RPMI7951 (cell line): Measurements from ENCODE around the gene IL19. TPM values are rescaled to one million over a fixed set of nuclear protein-coding genes. Genes with fewer than 3 reads are reported as not detected.

Experiments
- DNase-seq: peaks from one replicate; pipeline ENCODE4 v3.0.0-alpha.2; 2012; ENCODE audit warnings: low read depth
- total RNA-seq: library from RNA; depleted of rRNA; stranded (reverse); fragments of >200 nt; shearing (Covaris generic); gene quantifications from 2 replicates; pipeline ENCODE4 v1.2.3, GENCODE V29; 2014

The IL19 gene
- total RNA-seq, 1 experiment from 2014 or later = 0.24 TPM

- DNase-seq = no peak
Observed at GRCh38 chr1:206798384-206798996, 27.9 kb downstream of the IL19 start.

DNA sequence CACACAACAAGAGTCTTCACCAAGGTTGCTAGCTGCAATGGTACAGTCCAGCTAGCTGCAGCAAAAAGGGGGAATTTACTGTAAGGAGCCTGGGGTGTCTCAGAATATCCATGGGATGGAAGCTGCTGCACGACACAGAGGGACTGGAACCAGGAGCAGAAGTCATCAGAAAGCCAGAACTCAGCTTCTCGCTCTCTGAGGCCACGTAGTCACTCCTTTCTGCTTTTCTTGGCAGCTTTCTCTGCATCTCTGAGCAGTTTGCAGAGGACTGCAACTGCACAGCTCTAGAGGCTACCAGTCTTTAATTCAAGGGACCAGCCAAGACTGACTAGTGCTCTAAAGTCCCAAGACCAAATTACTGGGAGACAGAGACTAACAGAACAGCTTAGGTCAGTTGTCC, 28.7 kb downstream of the IL19 start:
- DNase-seq = no peak

DNA sequence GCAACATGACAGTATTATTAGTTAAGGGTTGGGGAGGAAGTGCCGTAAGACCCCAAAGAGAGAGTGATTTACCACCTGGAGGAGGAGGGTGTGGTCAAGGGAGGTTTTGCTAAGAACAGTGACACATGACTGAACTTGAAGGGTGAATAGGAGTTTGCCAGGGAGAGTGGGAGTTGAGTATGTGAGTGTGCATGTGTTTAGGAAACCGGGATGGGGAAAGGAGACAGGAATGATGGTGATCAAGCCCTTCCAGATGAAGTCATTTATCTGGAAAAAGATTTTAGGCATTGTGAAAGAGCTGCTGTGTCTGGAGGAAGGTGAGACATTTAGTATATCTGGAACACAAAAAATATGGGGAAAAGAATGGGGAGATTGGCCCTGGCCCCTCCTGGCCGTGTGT, 29.8 kb downstream of the IL19 start:
- no peak for DNase-seq

DNA sequence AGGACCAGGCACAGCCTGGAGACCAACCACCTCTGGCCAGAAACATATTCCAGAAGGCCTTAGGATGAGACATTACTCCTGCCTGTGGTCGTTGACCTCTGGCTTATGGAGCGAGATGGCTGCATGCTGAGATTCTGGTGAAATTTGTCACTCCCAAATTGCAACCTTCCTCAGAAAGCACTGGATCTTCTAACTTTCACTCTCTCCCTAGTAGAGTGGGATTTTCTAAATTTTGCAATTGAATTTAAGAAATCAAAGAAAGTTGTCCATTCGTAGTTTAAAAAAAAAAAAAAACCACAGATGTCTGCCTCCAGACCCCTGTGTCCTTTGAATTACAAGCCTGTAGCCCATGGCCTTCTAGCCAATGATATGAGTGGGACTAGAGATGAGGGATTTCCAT, 30.3 kb downstream of the IL19 start:
- DNase-seq = no peak

DNA sequence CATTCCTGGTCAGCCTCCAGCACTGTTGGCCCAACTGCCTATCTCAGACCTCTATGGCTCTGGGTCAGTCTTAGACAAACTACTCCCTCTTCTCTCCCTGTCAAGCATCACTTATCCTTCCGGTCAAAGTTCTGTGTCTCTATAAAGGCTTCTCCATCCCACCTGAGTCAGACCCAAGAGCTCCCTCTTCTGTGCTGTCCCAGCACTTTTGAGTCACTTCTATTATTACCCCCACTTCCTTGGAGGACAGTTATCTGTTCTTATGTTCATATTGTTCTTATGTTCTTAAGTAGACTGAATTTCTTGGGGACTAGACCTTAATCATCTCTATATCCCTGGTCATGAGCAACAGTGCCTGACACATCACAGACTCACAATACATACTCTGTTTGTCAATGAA, 30.9 kb downstream of the IL19 start:
- no peak for DNase-seq

- peak; percentile 32 for DNase-seq
Observed at GRCh38 chr1:206802401-206802800, 31.8 kb downstream of the IL19 start.

DNA sequence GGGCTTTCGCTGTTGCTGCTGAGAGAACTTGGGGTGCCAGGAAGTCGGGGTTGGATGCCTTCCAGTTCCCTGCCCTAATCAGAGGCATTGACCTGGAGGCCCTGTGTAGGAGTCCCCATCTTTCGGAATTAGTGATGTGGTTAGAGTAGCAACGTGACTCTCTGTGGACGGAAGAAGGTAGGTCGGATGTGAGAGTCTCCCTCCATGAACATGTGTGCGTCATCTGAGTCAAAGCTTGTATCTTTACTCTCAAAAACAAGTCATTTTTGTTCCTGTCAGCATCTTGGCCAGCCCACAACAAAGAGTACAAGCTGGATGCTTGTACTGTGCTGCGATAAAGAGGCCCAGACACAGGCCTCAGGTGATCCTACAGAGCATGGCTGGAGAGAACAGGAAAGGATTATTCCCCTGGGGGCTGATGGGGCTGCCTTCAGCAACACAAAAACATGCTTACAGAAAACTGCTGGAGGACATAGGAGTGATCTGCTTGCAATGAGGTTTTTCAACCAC, 32.7 kb downstream of the IL19 start:
- DNase-seq = no peak

- DNase-seq = peak; percentile 29
Observed at GRCh38 chr1:206804156-206804737, 33.7 kb downstream of the IL19 start.

- DNase-seq = no peak
Observed at GRCh38 chr1:206805357-206805756, 34.8 kb downstream of the IL19 start.

- DNase-seq = peak; percentile 54
Observed at GRCh38 chr1:206808615-206809014, 38.0 kb downstream of the IL19 start.

- peak; percentile 40 for DNase-seq
Observed at GRCh38 chr1:206809504-206810084, 39.0 kb downstream of the IL19 start.

DNA sequence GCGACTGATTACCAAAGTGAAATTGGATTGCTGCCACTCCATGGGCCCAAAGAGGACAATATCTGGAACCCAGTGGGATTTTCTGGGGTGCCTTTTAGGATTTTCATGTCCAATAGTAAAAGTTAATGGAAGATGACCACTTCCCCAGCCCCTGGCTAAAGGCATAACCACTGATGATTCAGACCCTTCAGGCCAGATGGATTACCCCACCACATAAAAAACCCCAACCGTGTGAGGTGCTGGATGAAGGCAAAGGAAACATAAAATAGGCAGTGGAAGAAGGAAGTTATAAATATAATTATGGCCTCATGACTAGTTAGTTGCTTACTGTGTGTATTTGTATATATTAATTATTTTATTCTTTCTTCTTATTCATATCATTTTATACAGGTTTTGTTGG, 41.9 kb downstream of the IL19 start:
- DNase-seq = peak; percentile 73

DNA sequence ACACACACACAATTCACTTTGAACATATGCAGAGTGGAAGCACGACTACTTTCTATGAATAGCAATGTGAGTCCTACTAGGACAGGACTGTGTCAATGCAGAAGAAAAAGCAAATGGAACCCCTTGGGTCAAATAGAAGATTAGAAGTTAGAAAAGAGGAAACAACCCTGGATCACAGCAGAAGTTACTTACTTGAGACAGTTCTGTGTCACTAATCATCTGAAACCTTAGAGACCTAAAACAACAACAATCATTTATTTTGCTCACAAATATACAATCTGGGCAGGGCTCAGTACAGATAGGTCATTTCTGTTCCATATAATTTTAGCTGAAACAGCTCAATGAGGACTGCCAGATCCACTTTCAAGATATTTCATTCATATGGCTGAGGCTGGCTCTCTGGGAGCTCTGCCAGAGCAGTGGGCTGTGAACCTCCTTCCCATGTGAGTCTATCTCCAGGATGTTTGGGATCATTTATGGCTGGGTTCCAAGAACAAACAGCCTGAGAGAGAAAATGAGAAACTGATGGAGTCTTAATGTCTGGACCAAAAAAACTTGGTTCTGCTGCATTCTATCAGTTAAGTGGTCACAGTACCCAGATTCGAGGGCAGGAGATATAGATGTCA, 44.3 kb downstream of the IL19 start:
- peak; percentile 91 for DNase-seq

GRCh38 chr1:206816390-206817287, 46.1 kb downstream of the IL19 start:
- DNase-seq = peak; percentile 32

- DNase-seq = no peak
Observed at GRCh38 chr1:206821493-206821892, 50.9 kb downstream of the IL19 start.

- no peak for DNase-seq
Observed at GRCh38 chr1:206823727-206824126, 53.2 kb downstream of the IL19 start.

DNA sequence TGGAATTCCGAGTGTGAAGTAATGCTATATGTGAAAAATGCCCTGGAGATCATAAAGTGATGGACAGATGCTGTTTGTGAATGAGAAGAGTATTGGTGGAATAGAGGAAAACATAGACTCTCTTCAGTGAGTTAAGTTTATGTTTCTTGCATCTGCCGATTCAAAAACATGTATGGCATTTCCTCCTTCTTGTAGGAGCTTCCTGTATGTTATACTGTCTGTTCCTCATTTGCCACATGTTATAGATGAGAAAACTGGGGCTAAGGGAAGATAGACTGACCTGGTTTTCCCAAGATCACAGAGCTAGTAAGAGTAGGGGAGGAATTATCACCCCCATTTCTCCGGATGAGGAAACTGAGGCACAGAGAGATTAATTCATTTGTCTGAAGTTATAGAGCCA, 53.8 kb downstream of the IL19 start:
- DNase-seq = no peak

GRCh38 chr1:206826394-206826793, 55.8 kb downstream of the IL19 start:
- peak; percentile 42 for DNase-seq

DNA sequence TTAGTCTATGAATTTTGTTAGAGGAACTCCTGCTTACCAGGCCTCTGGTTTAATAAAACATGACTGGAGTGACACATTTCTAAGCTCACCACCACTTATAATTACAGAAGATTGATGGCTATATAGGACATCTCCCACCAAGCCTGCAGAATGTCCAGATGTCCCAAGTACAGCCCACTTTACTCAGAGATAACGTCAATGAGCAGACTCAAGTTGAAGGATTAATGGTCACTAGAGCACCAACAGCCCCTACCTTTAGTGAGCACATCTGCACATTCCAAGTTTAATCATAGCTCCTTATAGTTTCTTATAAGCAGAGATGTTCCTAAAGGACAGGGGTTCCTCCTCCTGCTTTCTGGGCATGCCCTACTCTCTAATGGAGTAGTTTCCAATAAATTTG, 57.5 kb downstream of the IL19 start:
- DNase-seq = no peak

- DNase-seq = no peak
Observed at GRCh38 chr1:206828765-206829164, 58.2 kb downstream of the IL19 start.

GRCh38 chr1:206829282-206829681, 58.7 kb downstream of the IL19 start:
- DNase-seq = no peak

- no peak for DNase-seq
Observed at GRCh38 chr1:206829875-206830274, 59.3 kb downstream of the IL19 start.
